ENCODE data around the gene CXorf66. TPM values are rescaled to one million over a fixed set of nuclear protein-coding genes. Genes with fewer than 3 reads are reported as not detected.
"Not testable (repeated sequence)": the region's sequence is repeated elsewhere in the genome, so short reads cannot be mapped to it uniquely, and the experiment has no call there.

The CXorf66 gene
- total RNA-seq, 1 experiment from 2014 or later: not detected

GRCh38 chrX:139929876-139930275 is 35.4 kb downstream of the CXorf66 start:
- DNase-seq (ENCODE audit: low read depth): no peak

DNA sequence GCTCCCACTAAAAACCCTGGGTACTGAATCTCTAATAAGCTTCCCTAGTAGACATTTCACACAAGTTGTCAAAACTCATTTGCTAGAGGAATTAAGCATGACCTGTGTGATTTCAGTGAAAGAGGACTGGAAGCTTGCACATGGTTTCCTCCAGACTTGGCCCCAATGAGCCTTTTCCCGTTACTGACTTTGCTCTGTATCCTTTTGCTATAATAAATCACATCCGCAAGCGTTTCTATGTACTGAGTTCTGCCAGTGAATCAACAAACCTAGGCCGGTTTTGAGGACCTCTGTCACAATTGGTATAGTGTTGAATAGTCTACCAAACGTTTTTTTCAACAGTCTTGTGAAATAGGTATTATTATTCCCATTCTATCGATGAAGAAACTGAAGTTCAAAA is 40.6 kb downstream of the CXorf66 start:
- no peak for DNase-seq (ENCODE audit: low read depth)

DNA sequence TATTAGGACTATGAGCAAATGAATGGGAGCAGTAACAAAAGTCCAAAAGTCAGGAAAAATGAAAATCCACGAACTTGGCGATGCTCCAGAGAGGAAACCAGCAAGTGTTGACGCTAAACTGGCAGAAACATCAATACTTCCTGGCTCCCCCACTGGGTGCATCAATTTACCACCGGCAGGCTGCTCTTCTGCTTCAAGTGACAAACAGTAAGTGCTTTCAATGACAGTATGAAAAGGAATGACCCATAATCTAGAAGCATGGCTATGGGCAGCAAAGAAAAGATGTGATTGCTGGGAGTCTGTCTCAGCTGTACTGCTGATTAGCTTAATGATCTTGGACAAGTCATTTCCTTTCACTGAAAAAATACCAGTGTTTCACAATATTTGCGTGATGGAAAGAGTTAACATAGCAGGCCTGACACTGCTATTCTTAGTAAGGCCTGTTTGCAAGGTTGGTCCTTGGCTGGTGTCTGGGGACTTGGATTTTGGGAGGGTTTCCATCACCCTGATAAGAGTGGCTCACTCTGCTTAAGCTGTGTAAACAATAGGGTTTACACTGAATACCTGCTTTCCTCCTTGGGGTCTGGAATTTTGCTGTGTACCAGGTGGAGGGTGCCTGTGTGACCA is 41.1 kb downstream of the CXorf66 start:
- no peak for DNase-seq (ENCODE audit: low read depth)

- DNase-seq (ENCODE audit: low read depth): not testable (repeated sequence)
Observed at GRCh38 chrX:139921142-139921541, 44.2 kb downstream of the CXorf66 start.

GRCh38 chrX:139920316-139920715 is 45.0 kb downstream of the CXorf66 start:
- no peak for DNase-seq (ENCODE audit: low read depth)

DNA sequence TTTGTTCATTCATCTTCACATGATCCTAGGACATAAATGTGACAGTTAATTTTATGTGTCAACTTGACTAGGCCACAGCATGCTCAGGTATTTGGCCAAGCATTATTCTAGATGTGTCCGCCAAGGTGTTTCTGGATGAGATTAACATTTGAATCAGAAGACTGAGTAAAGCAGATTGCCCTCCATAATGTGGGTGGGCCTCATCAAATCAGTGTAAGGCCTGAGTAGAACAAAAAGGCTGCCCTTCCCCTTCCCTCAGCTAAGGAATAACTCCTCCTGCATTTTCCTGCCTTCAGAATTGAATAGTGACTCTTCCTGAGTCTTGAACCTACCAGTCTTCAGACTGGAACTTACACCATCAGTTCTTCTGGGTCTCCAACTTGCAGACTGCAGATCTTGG is 50.9 kb downstream of the CXorf66 start:
- no peak for DNase-seq (ENCODE audit: low read depth)

GRCh38 chrX:139909712-139910111 is 55.6 kb downstream of the CXorf66 start:
- DNase-seq (ENCODE audit: low read depth): no peak

GRCh38 chrX:139907078-139907477 is 58.2 kb downstream of the CXorf66 start:
- DNase-seq (ENCODE audit: low read depth): no peak

- peak; percentile 1 for DNase-seq (ENCODE audit: low read depth)
Observed at GRCh38 chrX:139905743-139906142, 59.6 kb downstream of the CXorf66 start.

Other genes starting within 250 kb of the CXorf66 start
- 11.0 and 19.9 TPM in 2 replicates for gene ATP11C, start 32.5 kb downstream of the CXorf66 start, total RNA-seq (2014; rRNA removed; shearing (Covaris generic))

Measured in RPMI7951 (cell line).